IMR-90 (cell line): Measurements from ENCODE around the gene CTIF. TPM values are rescaled to one million over a fixed set of nuclear protein-coding genes. Genes with fewer than 3 reads are reported as not detected.

Experiments
- ATAC-seq: fragments of 200-7000 bp; cut with Tn5 transposase; 2 replicates; pipeline ENCODE4 v1.9.1; 2020; ENCODE audit warnings: low read depth, mild to moderate bottlenecking, moderate library complexity
- BruUV-seq: library from RNA; stranded (reverse); fragments of 400-500 nt; replicated peaks from 2 replicates; lab custom pipeline; 2021; lab: Mats Ljungman, UMichigan
- CTCF ChIA-PET: fragments of 300-600 bp; formaldehyde crosslinking; extraction: SDS; loops from one replicate; lab custom pipeline; 2021; ENCODE audit warnings: antibody characterized with exemption; lab: Yijun Ruan, JAX
- POLR2A ChIA-PET: fragments of 300-600 bp; sonication (Branson Sonifier 250); formaldehyde crosslinking; loops from one replicate; lab custom pipeline; 2022; ENCODE audit warnings: antibody characterized with exemption; ENCODE audit not compliant: unreplicated experiment; lab: Charles Lee
- DNase-seq: peaks from one replicate; pipeline ENCODE4 v3.0.0; 2013
- H2AFZ ChIP-seq: replicated peaks from 2 replicates; pipeline ENCODE3; 2013; ENCODE audit warnings: low read length, mild to moderate bottlenecking; ENCODE audit not compliant: poor library complexity
- H2AK5ac ChIP-seq: 2 replicates; pipeline ENCODE4 v1.6.1; 2013; ENCODE audit warnings: low read depth, low read length, inconsistent platforms
- H2AK9ac ChIP-seq: replicated peaks from 2 replicates; pipeline ENCODE3; 2013; ENCODE audit warnings: mild to moderate bottlenecking, low read depth, low read length, moderate library complexity; ENCODE audit not compliant: poor library complexity
- H2BK120ac ChIP-seq: 2 replicates; pipeline ENCODE4 v1.6.1; 2013; ENCODE audit warnings: low read depth, low read length, inconsistent platforms
- H2BK15ac ChIP-seq: 3 replicates; pipeline ENCODE4 v1.6.1; 2013; ENCODE audit warnings: low read depth, low read length, inconsistent platforms
- H2BK20ac ChIP-seq: 2 replicates; pipeline ENCODE4 v1.6.1; 2013; ENCODE audit warnings: low read depth, mild to moderate bottlenecking, inconsistent platforms, low read length, moderate library complexity
- H2BK5ac ChIP-seq: 2 replicates; pipeline ENCODE4 v1.6.1; 2013; ENCODE audit warnings: mild to moderate bottlenecking, low read depth, low read length, inconsistent platforms; ENCODE audit not compliant: poor library complexity, severe bottlenecking
- H3K14ac ChIP-seq: replicated peaks from 2 replicates; pipeline ENCODE4 v1.6.1; 2013; ENCODE audit warnings: low read depth, low read length, inconsistent platforms
- H3K18ac ChIP-seq: 2 replicates; pipeline ENCODE4 v1.6.1; 2013; ENCODE audit warnings: low read depth, low read length, control low read depth
- H3K23ac ChIP-seq: 2 replicates; pipeline ENCODE4 v1.6.1; 2013; ENCODE audit warnings: low read depth, low read length, inconsistent platforms
- H3K27ac ChIP-seq: 2 replicates; pipeline ENCODE4 v1.5.1; 2013; ENCODE audit warnings: mild to moderate bottlenecking, control low read depth, low read length; ENCODE audit not compliant: insufficient read depth
- H3K27me3 ChIP-seq: 2 replicates; pipeline ENCODE4 v1.6.1; 2013; ENCODE audit warnings: low read length; ENCODE audit not compliant: control insufficient read depth, insufficient read depth
- H3K36me3 ChIP-seq: 2 replicates; pipeline ENCODE4 v1.6.1; 2013; ENCODE audit warnings: low read length, mixed read lengths; ENCODE audit not compliant: control insufficient read depth, insufficient read depth
- H3K4ac ChIP-seq: 2 replicates; pipeline ENCODE4 v1.6.1; 2013; ENCODE audit warnings: low read depth, low read length, inconsistent platforms
- H3K4me1 ChIP-seq: 2 replicates; pipeline ENCODE4 v1.6.1; 2013; ENCODE audit warnings: low read length, mixed read lengths; ENCODE audit not compliant: control insufficient read depth, insufficient read depth
- H3K4me2 ChIP-seq: 2 replicates; pipeline ENCODE4 v1.6.1; 2013; ENCODE audit warnings: low read depth, mild to moderate bottlenecking, control low read depth, low read length, moderate library complexity
- H3K4me3 ChIP-seq: 2 replicates; pipeline ENCODE4 v1.5.1; 2013; ENCODE audit warnings: low read depth, mild to moderate bottlenecking, control low read depth, low read length, moderate library complexity; ENCODE audit not compliant: insufficient read depth
- H3K56ac ChIP-seq: 2 replicates; pipeline ENCODE4 v1.6.1; 2013; ENCODE audit warnings: low read length, inconsistent platforms; ENCODE audit not compliant: insufficient read depth; ENCODE audit errors: extremely low read depth
- H3K79me1 ChIP-seq, 2 experiments: 2 replicates each; pipeline ENCODE4 v1.6.1; 2013; ENCODE audit warnings: low read length in 2 of 2, inconsistent platforms in 1 of 2, low read depth in 1 of 2
- H3K9ac ChIP-seq: 2 replicates; pipeline ENCODE4 v1.6.1; 2013; ENCODE audit warnings: low read depth, low read length, control low read depth
- H3K9me1 ChIP-seq: 2 replicates; pipeline ENCODE4 v1.6.1; 2013; ENCODE audit warnings: low read length, inconsistent platforms; ENCODE audit not compliant: insufficient read depth
- H3K9me3 ChIP-seq: 2 replicates; pipeline ENCODE4 v1.6.1; 2013; ENCODE audit warnings: low read length; ENCODE audit not compliant: control insufficient read depth, insufficient read depth
- H4K20me1 ChIP-seq: 2 replicates; pipeline ENCODE4 v1.6.1; 2013; ENCODE audit warnings: low read length, inconsistent platforms; ENCODE audit not compliant: insufficient read depth
- H4K5ac ChIP-seq: 2 replicates; pipeline ENCODE4 v1.6.1; 2013; ENCODE audit warnings: mild to moderate bottlenecking, low read depth, low read length, control low read depth
- H4K8ac ChIP-seq, 2 experiments: 2 replicates each; pipeline ENCODE4 v1.6.1; 2013; ENCODE audit warnings: low read depth in 2 of 2, low read length in 2 of 2, control low read depth in 1 of 2, inconsistent platforms in 1 of 2
- H4K91ac ChIP-seq: 2 replicates; pipeline ENCODE4 v1.6.1; 2013; ENCODE audit warnings: low read depth, low read length, inconsistent platforms; ENCODE audit not compliant: insufficient read depth
- BHLHE40 ChIP-seq: fragments of 150-350 bp; IDR thresholded peaks from 2 replicates; pipeline ENCODE4 v1.6.1; 2016; ENCODE audit warnings: mild to moderate bottlenecking, low read depth, low read length
- CEBPB ChIP-seq: IDR thresholded peaks from 2 replicates; pipeline ENCODE4 v1.6.1; 2012; ENCODE audit warnings: low read depth, low read length, improper control_type of control experiment
- CHD1 ChIP-seq: IDR thresholded peaks from 2 replicates; pipeline ENCODE4 v1.6.1; 2012; ENCODE audit warnings: low read depth, low read length, improper control_type of control experiment
- FOS ChIP-seq: fragments of 150-350 bp; IDR thresholded peaks from 2 replicates; pipeline ENCODE4 v1.6.1; 2016; ENCODE audit warnings: low read depth, low read length
- MAFK ChIP-seq: IDR thresholded peaks from 2 replicates; pipeline ENCODE4 v1.6.1; 2012; ENCODE audit warnings: low read depth, low read length, improper control_type of control experiment
- MAZ ChIP-seq: IDR thresholded peaks from 2 replicates; pipeline ENCODE4 v1.6.1; 2012; ENCODE audit warnings: low read depth, mild to moderate bottlenecking, low read length, improper control_type of control experiment, moderate library complexity, borderline replicate concordance
- MXI1 ChIP-seq: IDR thresholded peaks from 2 replicates; pipeline ENCODE4 v1.6.1; 2012; ENCODE audit warnings: low read depth, mild to moderate bottlenecking, low read length, moderate library complexity, borderline replicate concordance
- NFE2L2 ChIP-seq: fragments of 150-350 bp; IDR thresholded peaks from 2 replicates; pipeline ENCODE4 v1.6.1; 2016; ENCODE audit warnings: low read depth, mild to moderate bottlenecking, low read length
- POLR2A ChIP-seq: IDR thresholded peaks from 2 replicates; pipeline ENCODE4 v1.6.1; 2012; ENCODE audit warnings: mild to moderate bottlenecking, low read depth, low read length
- RAD21 ChIP-seq: IDR thresholded peaks from 2 replicates; pipeline ENCODE4 v1.6.1; 2012; ENCODE audit warnings: low read length, improper control_type of control experiment
- RFX5 ChIP-seq: IDR thresholded peaks from 2 replicates; pipeline ENCODE4 v1.8.0; 2012; ENCODE audit warnings: low read depth, mild to moderate bottlenecking, low read length, moderate library complexity
- SMC3 ChIP-seq: fragments of 150-350 bp; IDR thresholded peaks from 2 replicates; pipeline ENCODE4 v1.6.1; 2016; ENCODE audit warnings: low read depth, mild to moderate bottlenecking, antibody characterized with exemption, low read length, moderate library complexity
- WGBS, 2 experiments: methylation state at CpG; one replicate each; pipeline versions ENCODE4 v1.1.5 to v1.1.7; 2013; ENCODE audit warnings: missing lambda C conversion rate in 2 of 2; ENCODE audit not compliant: insufficient read length in 1 of 2; ENCODE audit errors: extremely low coverage in 2 of 2; 5-methylcytosine and 5-hydroxymethylcytosine counted together
- dilution Hi-C: fragments of 300-500 bp; cut with HindIII; formaldehyde crosslinking; loops from one replicate; pipeline ENCODE4 v1.14.3; 2018; ENCODE audit warnings: low sequenced_read_pairs; ENCODE audit not compliant: unreplicated experiment
- in situ Hi-C: fragments of 300-500 bp; cut with MboI; formaldehyde crosslinking; loops from 3 replicates; pipeline ENCODE4 v1.14.3; 2019; ENCODE audit warnings: low sequenced_read_pairs, inconsistent platforms, mixed read lengths
- intact Hi-C: fragments of 100-400 bp; cut with micrococcal nuclease; formaldehyde crosslinking; loops from 2 replicates; pipeline ENCODE4 v1.10.0; 2022
- polyA plus RNA-seq, 3 experiments: library from polyadenylated mRNA; depleted of rRNA; stranded (reverse); fragments of >200 nt; gene quantifications; 2 replicates each; pipeline ENCODE4 v1.2.3, GENCODE V29; 2012; ENCODE audit warnings: low replicate concordance in 1 of 3
- total RNA-seq: library from RNA; depleted of rRNA; stranded (reverse); fragments of >200 nt; gene quantifications from 2 replicates; pipeline ENCODE4 v1.2.3, GENCODE V29; 2012
- TF ChIP-seq, protein P1 (sequence below): fragments of 150-350 bp; IDR thresholded peaks from 2 replicates; pipeline ENCODE4 v1.6.1; 2016; ENCODE audit warnings: low read depth, mild to moderate bottlenecking, low read length, moderate library complexity, borderline replicate concordance

Gene CTIF
- total and polyA plus RNA-seq, 2 of the 4 experiments (the other 2 are of a cell fraction) = 25.1 to 57.0 TPM

DNA sequence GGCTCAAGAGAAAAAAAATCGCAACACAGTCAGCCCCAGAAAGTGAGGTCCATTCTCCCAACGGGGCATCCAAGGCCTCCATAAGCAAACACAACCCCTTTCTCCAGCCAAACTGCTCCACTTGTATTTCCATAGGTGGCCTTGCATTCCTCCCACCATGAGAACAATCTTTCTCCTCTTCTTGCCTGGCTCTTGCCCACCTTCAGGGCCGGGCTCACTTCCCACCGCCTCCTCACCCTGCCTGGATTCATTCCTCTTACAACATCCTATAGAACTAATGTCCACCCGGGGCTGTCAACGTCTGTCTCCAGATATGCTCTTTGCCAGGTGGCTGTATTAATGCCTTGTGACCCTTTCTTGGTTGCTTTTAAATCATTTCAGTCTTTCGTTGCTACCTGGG is 287.4 kb downstream of the CTIF start:
- H3K4me3 ChIP-seq = no peak overlapping the region
- TF ChIP-seq CHD1 (no peak), MXI1 (no peak), MAFK (no peak), CEBPB (no peak), NFE2L2 (no peak), BHLHE40 (no peak), MAZ (no peak), SMC3 (no peak), RAD21 (no peak), FOS (no peak), RFX5 (no peak), POLR2A (no peak)
- TF ChIP-seq, protein P1, sequence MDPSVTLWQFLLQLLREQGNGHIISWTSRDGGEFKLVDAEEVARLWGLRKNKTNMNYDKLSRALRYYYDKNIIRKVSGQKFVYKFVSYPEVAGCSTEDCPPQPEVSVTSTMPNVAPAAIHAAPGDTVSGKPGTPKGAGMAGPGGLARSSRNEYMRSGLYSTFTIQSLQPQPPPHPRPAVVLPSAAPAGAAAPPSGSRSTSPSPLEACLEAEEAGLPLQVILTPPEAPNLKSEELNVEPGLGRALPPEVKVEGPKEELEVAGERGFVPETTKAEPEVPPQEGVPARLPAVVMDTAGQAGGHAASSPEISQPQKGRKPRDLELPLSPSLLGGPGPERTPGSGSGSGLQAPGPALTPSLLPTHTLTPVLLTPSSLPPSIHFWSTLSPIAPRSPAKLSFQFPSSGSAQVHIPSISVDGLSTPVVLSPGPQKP = no peak
- ATAC-seq (no peak), DNase-seq (no peak)
- H3K14ac ChIP-seq = no peak overlapping the region; the same call in 1 of the 2 replicates
- intact Hi-C loops = loop anchor here (5.0 kb wide), 2 partner anchors 116 to 149 kb away; no protein-coding TSS in a partner anchor
- H3K56ac ChIP-seq = no peak overlapping the region
- no peak overlapping the region for H4K5ac ChIP-seq
- no peak overlapping the region for H2BK20ac ChIP-seq
- H3K27ac ChIP-seq = no peak overlapping the region
- H3K9me3 ChIP-seq = no peaks in the 10 kb centered on the region
- H3K36me3 ChIP-seq = peaks cover 8% of the 10 kb centered on the region
- 94% methylated on average over 4 of the region's 7 CpGs; no CpG with 5 or more reads in 1 of the 2 experiments for WGBS, 2 experiments
- H4K20me1 ChIP-seq = peaks cover 11% of the 10 kb centered on the region; the same call in 1 of the 2 replicates
- peaks cover 18 to 72% of the 10 kb centered on the region in 2 experiments for H3K79me1 ChIP-seq
- H4K91ac ChIP-seq = no peak overlapping the region
- no peak overlapping the region for H2AFZ ChIP-seq
- no TSS peak for BruUV-seq
- H2BK120ac ChIP-seq = peak overlapping the region; percentile 6; the same call in 1 of the 2 replicates
- ChIA-PET CTCF (no interaction called here), POLR2A (interaction anchor here (0.7 kb wide), 1 partner anchor 14 kb away, joined by 3 read pairs; no protein-coding TSS in a partner anchor)
- H3K23ac ChIP-seq = peak overlapping the region; percentile 4; the same call in 1 of the 2 replicates
- H4K8ac ChIP-seq = no peak overlapping the region
- peaks cover 24% of the 10 kb centered on the region for H3K4me1 ChIP-seq
- no peaks in the 10 kb centered on the region for H3K27me3 ChIP-seq
- H3K4ac ChIP-seq = no peak overlapping the region; the same call in 1 of the 2 replicates
- peak overlapping the region; percentile 20; the same call in 1 of the 2 replicates for H2AK5ac ChIP-seq
- no peak overlapping the region for H3K18ac ChIP-seq
- H3K9me1 ChIP-seq = peaks cover 20% of the 10 kb centered on the region
- H2BK15ac ChIP-seq = no peak overlapping the region
- H2AK9ac ChIP-seq = no peak overlapping the region
- in situ Hi-C loops = no loop called here
- H2BK5ac ChIP-seq = no peak overlapping the region
- H3K9ac ChIP-seq = no peak overlapping the region
- no peak overlapping the region for H3K4me2 ChIP-seq
- dilution Hi-C loops = no loop called here
